ENCODE data around the gene USHBP1.

- TF ChIP-seq CTCF (IDR thresholded peaks at IDR 0.05) (no peak), POLR2A (IDR thresholded peaks at IDR 0.05) (no peak)
Measured at GRCh38 chr19:17240826-17241399, 23.6 kb downstream of the USHBP1 start.

All from thyroid gland (tissue), 4 donors.